Thymus (tissue), 11 donors: ENCODE data around the gene RNF224. TPM values are rescaled to one million over a fixed set of nuclear protein-coding genes. Genes with fewer than 3 reads are reported as not detected.
A peak's percentile ranks its signal among the peaks of the same experiment; 100 is the strongest.
"Not testable (repeated sequence)": the region's sequence is repeated elsewhere in the genome, so short reads cannot be mapped to it uniquely, and the experiment has no call there.

ENCODE experiments used
- DNase-seq, 9 donors: peaks; one replicate each; pipeline ENCODE4 v3.0.0-alpha.2; 2013; ENCODE audit warnings: low spot score in 9 of 9, low read depth in 6 of 9, missing footprints in 1 of 9
- H3K27ac ChIP-seq, 2 donors: one replicate each; pipeline ENCODE4 v1.5.1; 2013; ENCODE audit warnings: control low read depth in 1 of 2, low read depth in 1 of 2, low read length in 1 of 2, mild to moderate bottlenecking in 1 of 2, moderate library complexity in 1 of 2
- H3K27me3 ChIP-seq, 2 donors: one replicate each; pipeline ENCODE4 v1.5.1; 2013; ENCODE audit warnings: low read length in 1 of 2; ENCODE audit not compliant: control insufficient read depth in 2 of 2, insufficient read depth in 1 of 2
- H3K36me3 ChIP-seq, 2 donors: one replicate each; pipeline ENCODE4 v1.5.1; 2013; ENCODE audit warnings: low read length in 1 of 2, mild to moderate bottlenecking in 1 of 2, moderate library complexity in 1 of 2; ENCODE audit not compliant: control insufficient read depth in 2 of 2, insufficient read depth in 2 of 2
- H3K4me1 ChIP-seq, 2 donors: one replicate each; pipeline ENCODE4 v1.5.1; 2013; ENCODE audit warnings: low read length in 2 of 2; ENCODE audit not compliant: control insufficient read depth in 2 of 2, insufficient read depth in 2 of 2
- H3K4me3 ChIP-seq, 2 donors: one replicate each; pipeline ENCODE4 v1.5.1; 2013; ENCODE audit warnings: low read length in 2 of 2, control low read depth in 1 of 2, mild to moderate bottlenecking in 1 of 2
- H3K9me3 ChIP-seq, 2 donors: one replicate each; pipeline ENCODE4 v1.5.1; 2013; ENCODE audit warnings: low read length in 1 of 2, mild to moderate bottlenecking in 1 of 2; ENCODE audit not compliant: control insufficient read depth in 2 of 2, insufficient read depth in 1 of 2
- WGBS: extraction: QIAGEN DNeasy Blood & Tissue Kit; methylation state at CpG from one replicate; pipeline ENCODE4 v1.1.7; 2013; 5-methylcytosine and 5-hydroxymethylcytosine counted together
- polyA plus RNA-seq: library from polyadenylated mRNA; stranded (reverse); fragments of 200-250 nt; gene quantifications from one replicate; pipeline ENCODE4 v1.2.3, GENCODE V29; 2013
- total RNA-seq: library from RNA; stranded (reverse); fragments of 120-200 nt; gene quantifications from one replicate; pipeline ENCODE4 v1.2.4, GENCODE V29; 2013
- donor health status: healthy.

RNF224 gene
- total and polyA plus RNA-seq, 2 donors: 0.05 to 0.16 TPM

DNA sequence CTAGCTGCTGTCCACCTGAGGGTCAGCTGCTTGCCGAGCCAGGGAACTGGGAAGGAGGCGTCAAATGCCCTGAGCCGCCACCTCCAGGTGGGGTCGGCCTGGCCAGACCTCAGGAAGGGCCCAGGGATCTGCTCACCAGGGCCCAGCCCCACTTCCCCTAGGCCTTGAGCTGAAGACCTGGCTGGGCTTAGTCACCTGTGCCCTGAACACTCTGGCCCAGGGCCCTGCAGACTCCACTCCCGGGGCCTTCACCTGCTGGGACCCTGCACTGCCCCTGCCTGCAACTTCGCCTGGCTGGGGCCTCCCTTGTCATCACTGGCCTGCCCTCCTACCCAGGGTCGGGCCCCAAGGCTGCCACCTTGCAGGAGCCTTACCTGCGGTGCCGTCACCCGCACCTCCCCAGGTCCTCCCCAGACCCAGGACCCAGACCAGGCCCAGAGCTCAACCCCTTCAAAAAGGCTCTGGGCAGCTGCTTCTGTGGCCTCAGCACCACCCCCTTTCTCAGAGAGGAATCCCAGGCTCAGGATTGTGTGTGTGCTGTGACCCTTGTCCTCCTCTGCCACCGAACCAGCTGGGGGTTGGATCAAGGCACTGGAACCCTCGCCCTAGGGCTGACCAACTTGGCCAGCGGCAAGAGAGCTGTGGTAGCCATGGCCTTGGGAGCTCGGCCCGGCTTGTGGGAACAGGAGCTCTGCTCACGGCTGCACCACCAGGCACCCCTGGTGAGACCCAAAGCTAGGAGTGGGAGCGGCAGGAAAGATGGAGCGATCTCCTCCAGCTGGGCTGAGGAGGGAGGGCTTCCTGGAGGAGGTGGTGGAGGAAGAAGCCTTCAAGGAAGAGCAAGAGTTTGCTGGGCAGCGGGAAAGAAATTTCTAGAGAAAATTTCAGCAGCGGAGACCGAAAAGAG is 26.7 kb downstream of the RNF224 start:
- Histone ChIP-seq H3K4me3 (peak overlapping the region; percentile 69 to 98), H3K36me3 (peaks cover 13 to 14% of the 10 kb centered on the region in 2 donors), H3K9me3 (peaks cover 0 to 4% of the 10 kb centered on the region in 2 donors), H3K27ac (no peak overlapping the region), H3K4me1 (peaks cover 7 to 22% of the 10 kb centered on the region in 2 donors), H3K27me3 (peaks cover 7 to 33% of the 10 kb centered on the region in 2 donors)
- WGBS: 93% methylated on average over 21 of the region's 21 CpGs
- DNase-seq: no peak

GRCh38 chr9:137254624-137255447 is 27.5 kb downstream of the RNF224 start, which contains the start of gene NELFB:
NELFB (plus strand) TSS chr9:137255327.
- DNase-seq: peak; percentile 61 to 94 (median 87)
- Histone ChIP-seq H3K27ac (peak within 1 kb of the TSS in 1 of 2 donors; percentile 48), H3K27me3 (peaks cover 7 to 28% of the 10 kb centered on the region in 2 donors), H3K4me3 (peak within 1 kb of the TSS; percentile 75 to 98), H3K4me1 (peaks cover 7 to 22% of the 10 kb centered on the region in 2 donors), H3K9me3 (peaks cover 0 to 4% of the 10 kb centered on the region in 2 donors), H3K36me3 (peaks cover 18 to 19% of the 10 kb centered on the region in 2 donors)
- 3% methylated on average over 105 of the region's 105 CpGs for WGBS

DNA sequence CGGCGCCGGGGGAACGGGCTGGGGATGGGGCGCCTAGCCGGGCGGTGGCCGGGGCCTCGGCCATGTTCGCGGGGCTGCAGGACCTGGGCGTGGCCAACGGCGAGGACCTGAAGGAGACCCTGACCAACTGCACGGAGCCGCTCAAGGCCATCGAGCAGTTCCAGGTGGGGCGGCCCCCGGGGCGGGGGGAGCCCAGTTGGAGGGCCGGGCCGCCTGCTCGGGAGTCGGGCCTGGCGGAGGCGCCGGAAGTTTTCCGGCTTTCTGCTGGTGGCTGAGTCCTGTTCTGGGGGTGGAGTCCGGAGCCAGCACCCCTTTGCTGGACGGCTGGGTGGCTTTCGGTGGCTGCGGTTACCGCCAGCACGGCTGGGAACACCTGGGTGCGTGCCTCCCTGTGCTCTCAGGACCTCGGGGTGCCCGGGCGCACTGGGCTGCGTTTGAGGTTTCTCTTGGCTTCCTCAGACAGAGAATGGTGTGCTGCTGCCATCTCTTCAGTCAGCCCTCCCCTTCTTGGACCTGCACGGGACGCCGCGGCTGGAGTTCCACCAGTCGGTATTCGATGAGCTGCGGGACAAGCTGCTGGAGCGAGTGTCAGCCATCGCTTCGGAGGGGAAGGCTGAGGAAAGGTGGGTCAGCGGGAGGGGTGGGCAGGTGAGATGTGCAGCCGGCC is 28.3 kb downstream of the RNF224 start:
- peaks cover 18 to 19% of the 10 kb centered on the region in 2 donors for H3K36me3 ChIP-seq
- H3K9me3 ChIP-seq: peaks cover 0 to 4% of the 10 kb centered on the region in 2 donors
- 4% methylated on average over 51 of the region's 51 CpGs for WGBS
- DNase-seq: peak in 1 of 9 donors; percentile 55
- peaks cover 7 to 22% of the 10 kb centered on the region in 2 donors for H3K4me1 ChIP-seq
- peaks cover 7 to 23% of the 10 kb centered on the region in 2 donors for H3K27me3 ChIP-seq
- H3K4me3 ChIP-seq: peak overlapping the region; percentile 75 to 98
- H3K27ac ChIP-seq: peak overlapping the region in 1 of 2 donors; percentile 38

DNA sequence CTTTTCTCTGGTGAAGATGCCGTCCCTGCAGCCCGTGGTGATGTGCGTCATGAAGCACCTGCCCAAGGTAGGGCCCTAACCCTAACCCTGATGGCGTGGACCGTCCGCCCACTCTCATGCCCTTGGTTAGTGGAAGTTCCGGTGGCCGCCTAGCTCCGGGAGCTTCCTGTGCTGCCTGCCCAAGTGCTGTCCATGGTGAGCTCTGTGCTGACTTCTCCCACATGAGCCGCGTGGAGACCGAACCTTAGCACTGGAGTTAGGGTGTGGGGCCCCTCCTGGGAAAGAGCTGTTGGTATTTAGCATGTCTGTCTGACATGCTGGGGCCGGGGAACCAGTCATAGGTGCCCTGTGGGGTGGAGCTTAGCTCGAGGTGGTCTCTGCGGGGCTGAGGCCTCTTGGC is 29.1 kb downstream of the RNF224 start:
- DNase-seq: no peak
- H3K4me1 ChIP-seq: peaks cover 7 to 22% of the 10 kb centered on the region in 2 donors
- peaks cover 18 to 19% of the 10 kb centered on the region in 2 donors for H3K36me3 ChIP-seq
- H3K27ac ChIP-seq: no peak overlapping the region
- peaks cover 7 to 21% of the 10 kb centered on the region in 2 donors for H3K27me3 ChIP-seq
- WGBS: 97% methylated on average over 15 of the region's 15 CpGs
- H3K9me3 ChIP-seq: peaks cover 0 to 4% of the 10 kb centered on the region in 2 donors
- H3K4me3 ChIP-seq: peak overlapping the region in 1 of 2 donors; percentile 75

DNA sequence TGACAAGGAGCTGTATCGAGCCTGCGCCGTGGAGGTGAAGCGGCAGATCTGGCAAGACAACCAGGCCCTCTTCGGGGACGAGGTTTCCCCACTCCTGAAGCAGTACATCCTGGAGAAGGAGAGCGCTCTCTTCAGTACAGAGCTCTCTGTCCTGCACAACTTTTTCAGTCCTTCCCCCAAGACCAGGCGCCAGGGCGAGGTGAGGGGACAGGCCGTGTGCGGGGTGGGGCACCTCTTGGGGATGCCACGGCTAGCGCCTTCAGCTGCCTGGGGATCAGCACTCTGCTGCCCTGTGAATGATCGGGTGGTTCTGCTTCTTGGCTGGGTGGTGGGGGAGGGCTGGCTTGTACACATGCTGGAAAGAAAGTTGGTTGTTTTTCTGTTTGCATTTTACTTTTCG is 29.6 kb downstream of the RNF224 start:
- Histone ChIP-seq H3K36me3 (peaks cover 18 to 19% of the 10 kb centered on the region in 2 donors), H3K4me1 (peaks cover 7 to 22% of the 10 kb centered on the region in 2 donors), H3K27me3 (peaks cover 7 to 18% of the 10 kb centered on the region in 2 donors), H3K4me3 (no peak overlapping the region), H3K27ac (no peak overlapping the region), H3K9me3 (peaks cover 0 to 4% of the 10 kb centered on the region in 2 donors)
- no peak for DNase-seq
- WGBS: 97% methylated on average over 15 of the region's 15 CpGs

- DNase-seq, H3K9me3 ChIP-seq: not testable (repeated sequence)
Measured at GRCh38 chr9:137262173-137262908, 35.0 kb downstream of the RNF224 start.

DNA sequence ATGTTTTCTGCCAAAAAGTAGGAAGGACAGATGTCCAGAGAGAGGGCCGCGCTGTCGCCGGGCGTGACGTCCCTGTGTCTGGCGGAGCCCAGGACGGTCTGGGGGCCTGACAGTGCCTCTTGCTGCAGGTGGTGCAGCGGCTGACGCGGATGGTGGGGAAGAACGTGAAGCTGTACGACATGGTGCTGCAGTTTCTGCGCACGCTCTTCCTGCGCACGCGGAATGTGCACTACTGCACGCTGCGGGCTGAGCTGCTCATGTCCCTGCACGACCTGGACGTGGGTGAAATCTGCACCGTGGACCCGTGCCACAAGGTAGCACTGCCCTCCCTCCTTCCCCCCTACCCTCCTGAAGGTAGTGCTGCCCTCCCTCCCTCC is 35.6 kb downstream of the RNF224 start:
- DNase-seq: no peak
- 93% methylated on average over 24 of the region's 24 CpGs for WGBS

More at GRCh38 chr9:137262173-137262908, 35.0 kb downstream of the RNF224 start:
- 73% methylated on average over 15 of the region's 15 CpGs for WGBS
- H3K27ac ChIP-seq, H3K4me3 ChIP-seq, H3K4me1 ChIP-seq, H3K27me3 ChIP-seq: not testable (repeated sequence)
- peaks cover 46 to 54% of the 10 kb centered on the region in 2 donors for H3K36me3 ChIP-seq

DNA sequence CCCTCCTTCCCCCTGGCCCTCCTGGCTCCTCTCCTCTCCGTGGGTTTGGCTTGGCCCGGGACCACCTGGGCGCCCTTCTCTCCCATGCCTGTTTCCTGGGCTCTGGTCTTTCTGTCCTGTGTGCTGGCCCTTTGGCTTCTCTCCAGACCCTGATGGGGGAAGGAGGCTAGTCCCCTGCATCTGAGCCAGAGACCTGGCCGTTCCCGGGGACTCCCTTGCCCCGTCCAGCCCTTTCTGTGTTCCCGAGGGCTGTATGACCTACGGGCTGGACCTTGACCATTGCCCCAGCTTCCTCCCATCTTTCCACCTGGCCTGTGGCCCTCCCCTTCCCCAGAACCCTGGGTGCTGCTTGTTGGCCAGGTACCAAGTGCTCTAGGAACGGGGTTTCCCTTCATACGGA is 36.2 kb downstream of the RNF224 start:
- Histone ChIP-seq H3K27me3 (peaks cover 2 to 11% of the 10 kb centered on the region in 2 donors), H3K36me3 (peaks cover 45 to 60% of the 10 kb centered on the region in 2 donors), H3K4me3 (no peak overlapping the region), H3K4me1 (no peaks in the 10 kb centered on the region), H3K27ac (no peak overlapping the region), H3K9me3 (no peaks in the 10 kb centered on the region)
- no peak for DNase-seq
- 87% methylated on average over 10 of the region's 10 CpGs for WGBS

More for the DNA sequence above, 35.6 kb downstream of the RNF224 start:
- peaks cover 2 to 7% of the 10 kb centered on the region in 2 donors for H3K27me3 ChIP-seq
- no peaks in the 10 kb centered on the region for H3K4me1 ChIP-seq
- H3K36me3 ChIP-seq: peaks cover 46 to 57% of the 10 kb centered on the region in 2 donors
- no peaks in the 10 kb centered on the region for H3K9me3 ChIP-seq
- H3K4me3 ChIP-seq: no peak overlapping the region
- no peak overlapping the region for H3K27ac ChIP-seq
